HG03575 (cell line): ENCODE data around the gene YWHAE.
"Not testable (repeated sequence)": the region's sequence is repeated elsewhere in the genome, so short reads cannot be mapped to it uniquely, and the experiment has no call there.

Experiments
- ATAC-seq: cut with Tn5 transposase; IDR thresholded peaks from one replicate; pipeline ENCODE4 v1.9.1; 2021; ENCODE audit not compliant: unreplicated experiment, insufficient number of reproducible peaks, low FRiP score; ENCODE audit errors: extremely low read depth

Gene YWHAE

GRCh38 chr17:1351275-1351674 lies 48.7 kb downstream of the YWHAE start:
- ATAC-seq: no peak

- no peak for ATAC-seq
Observed at GRCh38 chr17:1347589-1348323, 52.3 kb downstream of the YWHAE start.

GRCh38 chr17:1344521-1344920 lies 55.5 kb downstream of the YWHAE start:
- no peak for ATAC-seq

GRCh38 chr17:1343554-1343953 lies 56.5 kb downstream of the YWHAE start:
- no peak for ATAC-seq

GRCh38 chr17:1340371-1340770 lies 59.7 kb downstream of the YWHAE start:
- no peak for ATAC-seq

- no peak for ATAC-seq
Observed at GRCh38 chr17:1331708-1332107, 68.3 kb downstream of the YWHAE start.

- ATAC-seq: no peak
Observed at GRCh38 chr17:1329745-1330343, 70.2 kb downstream of the YWHAE start.

GRCh38 chr17:1328437-1328836 lies 71.6 kb downstream of the YWHAE start:
- no peak for ATAC-seq

GRCh38 chr17:1325766-1326165 lies 74.3 kb downstream of the YWHAE start:
- ATAC-seq: no peak

- no peak for ATAC-seq
Observed at GRCh38 chr17:1324201-1324771, 75.7 kb downstream of the YWHAE start.

- ATAC-seq: no peak
Observed at GRCh38 chr17:1323336-1323735, 76.7 kb downstream of the YWHAE start.

- no peak for ATAC-seq
Observed at GRCh38 chr17:1322480-1322879, 77.5 kb downstream of the YWHAE start.

- ATAC-seq: no peak
Observed at GRCh38 chr17:1322014-1322428, 78.0 kb downstream of the YWHAE start.

- no peak for ATAC-seq
Observed at GRCh38 chr17:1315891-1316403, 84.1 kb downstream of the YWHAE start.

GRCh38 chr17:1315409-1315808 lies 84.6 kb downstream of the YWHAE start:
- ATAC-seq: no peak

- ATAC-seq: no peak
Observed at GRCh38 chr17:1313270-1314005, 86.6 kb downstream of the YWHAE start.

- no peak for ATAC-seq
Observed at GRCh38 chr17:1312261-1312870, 87.7 kb downstream of the YWHAE start.

- not testable (repeated sequence) for ATAC-seq
Observed at GRCh38 chr17:1307829-1308228, 92.2 kb downstream of the YWHAE start.

GRCh38 chr17:1304962-1305563 lies 95.0 kb downstream of the YWHAE start:
- no peak for ATAC-seq
